ENCODE results near the gene DECR2. TPM values are rescaled to one million over a fixed set of nuclear protein-coding genes. Genes with fewer than 3 reads are reported as not detected.

DECR2 gene
- total and polyA plus RNA-seq, 2 donors from 2014 or later, result 23.8 to 58.9 TPM

- no peaks in the 10 kb centered on the region for H3K9me3 ChIP-seq (ENCODE audit: control insufficient read depth in 2 of 3, insufficient read depth in 1 of 3, low read length in 3 of 3)
- H3K4me3 ChIP-seq (ENCODE audit: low read length in 3 of 3), result no peak overlapping the region
- TF ChIP-seq, protein P1, sequence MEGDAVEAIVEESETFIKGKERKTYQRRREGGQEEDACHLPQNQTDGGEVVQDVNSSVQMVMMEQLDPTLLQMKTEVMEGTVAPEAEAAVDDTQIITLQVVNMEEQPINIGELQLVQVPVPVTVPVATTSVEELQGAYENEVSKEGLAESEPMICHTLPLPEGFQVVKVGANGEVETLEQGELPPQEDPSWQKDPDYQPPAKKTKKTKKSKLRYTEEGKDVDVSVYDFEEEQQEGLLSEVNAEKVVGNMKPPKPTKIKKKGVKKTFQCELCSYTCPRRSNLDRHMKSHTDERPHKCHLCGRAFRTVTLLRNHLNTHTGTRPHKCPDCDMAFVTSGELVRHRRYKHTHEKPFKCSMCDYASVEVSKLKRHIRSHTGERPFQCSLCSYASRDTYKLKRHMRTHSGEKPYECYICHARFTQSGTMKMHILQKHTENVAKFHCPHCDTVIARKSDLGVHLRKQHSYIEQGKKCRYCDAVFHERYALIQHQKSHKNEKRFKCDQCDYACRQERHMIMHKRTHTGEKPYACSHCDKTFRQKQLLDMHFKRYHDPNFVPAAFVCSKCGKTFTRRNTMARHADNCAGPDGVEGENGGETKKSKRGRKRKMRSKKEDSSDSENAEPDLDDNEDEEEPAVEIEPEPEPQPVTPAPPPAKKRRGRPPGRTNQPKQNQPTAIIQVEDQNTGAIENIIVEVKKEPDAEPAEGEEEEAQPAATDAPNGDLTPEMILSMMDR (IDR thresholded peaks at IDR 0.05; ENCODE audit: borderline replicate concordance, extremely low read depth, insufficient read depth), result no peak
- H3K4me1 ChIP-seq (ENCODE audit: control insufficient read depth in 2 of 3, insufficient read depth in 2 of 3, low read depth in 1 of 3, low read length in 3 of 3), result peaks cover 0 to 13% (median 4%) of the 10 kb centered on the region in 3 donors
- peaks cover 0 to 3% (median 0%) of the 10 kb centered on the region in 3 donors for H3K36me3 ChIP-seq (ENCODE audit: control insufficient read depth in 2 of 3, insufficient read depth in 3 of 3, low read length in 3 of 3)
- H3K27me3 ChIP-seq (ENCODE audit: control insufficient read depth, insufficient read depth, low read length), result no peaks in the 10 kb centered on the region
- no peak overlapping the region for H3K27ac ChIP-seq (ENCODE audit: low read depth in 2 of 2, low read length in 2 of 2)
- H3K9ac ChIP-seq (ENCODE audit: low read length in 3 of 3), result peak overlapping the region in 1 of 3 donors; percentile 34
- DNase-seq (peak in 3 of 5 donors; percentile 62 to 74 (median 65)), FAIRE-seq (no peak)
- intact Hi-C loops (cut with DNase I), result no loop called here
These were observed 49.3 kb downstream of the DECR2 start for GRCh38 chr16:450785-451512.

DNA sequence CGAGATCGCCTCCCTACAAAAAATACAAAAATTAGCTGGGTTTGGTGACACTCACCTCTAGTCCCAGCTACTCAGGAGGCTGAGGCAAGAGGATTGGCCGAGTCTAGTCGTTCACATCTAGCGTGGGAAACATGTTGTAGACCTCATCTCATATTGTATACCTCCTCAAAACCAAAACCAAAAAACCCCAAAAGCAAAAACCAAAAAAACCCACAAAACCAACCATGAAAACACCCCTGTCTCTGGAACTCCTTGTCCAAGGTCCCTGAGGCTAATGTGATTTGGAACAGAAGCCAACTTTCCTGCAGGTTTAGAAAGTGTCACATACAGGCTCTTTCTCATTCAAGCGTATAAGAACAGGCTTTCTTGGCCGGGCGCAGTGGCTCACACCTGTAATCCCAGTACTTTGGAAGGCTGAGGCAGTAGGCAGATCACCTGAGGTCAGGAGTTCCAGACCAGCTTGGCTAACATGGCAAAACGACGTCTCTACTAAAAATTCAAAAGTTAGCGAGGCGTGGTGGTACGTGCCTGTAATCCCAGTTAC, 52.8 kb downstream of the DECR2 start:
- TF ChIP-seq, protein P1 (IDR thresholded peaks at IDR 0.05; ENCODE audit: borderline replicate concordance, extremely low read depth, insufficient read depth), result no peak
- no peaks in the 10 kb centered on the region for H3K27me3 ChIP-seq (ENCODE audit: control insufficient read depth, insufficient read depth, low read length)
- FAIRE-seq (no peak), DNase-seq (peak in 1 of 5 donors; percentile 30)
- peaks cover 0 to 28% (median 20%) of the 10 kb centered on the region in 3 donors for H3K4me1 ChIP-seq (ENCODE audit: control insufficient read depth in 2 of 3, insufficient read depth in 2 of 3, low read depth in 1 of 3, low read length in 3 of 3)
- no peak overlapping the region for H3K9ac ChIP-seq (ENCODE audit: low read length in 3 of 3)
- no peak overlapping the region for H3K4me3 ChIP-seq (ENCODE audit: low read length in 3 of 3)
- intact Hi-C loops (cut with DNase I), result no loop called here
- H3K9me3 ChIP-seq (ENCODE audit: control insufficient read depth in 2 of 3, insufficient read depth in 1 of 3, low read length in 3 of 3), result no peaks in the 10 kb centered on the region
- H3K36me3 ChIP-seq (ENCODE audit: control insufficient read depth in 2 of 3, insufficient read depth in 3 of 3, low read length in 3 of 3), result peaks cover 0 to 3% (median 0%) of the 10 kb centered on the region in 3 donors
- peak overlapping the region in 1 of 2 donors; percentile 57 for H3K27ac ChIP-seq (ENCODE audit: low read depth in 2 of 2, low read length in 2 of 2)

GRCh38 chr16:455453-455852, 53.8 kb downstream of the DECR2 start:
- Histone ChIP-seq H3K27ac (ENCODE audit: low read depth in 2 of 2, low read length in 2 of 2) (peak overlapping the region; percentile 32 to 41), H3K9ac (ENCODE audit: low read length in 3 of 3) (no peak overlapping the region), H3K4me1 (ENCODE audit: control insufficient read depth in 2 of 3, insufficient read depth in 2 of 3, low read depth in 1 of 3, low read length in 3 of 3) (peaks cover 0 to 25% (median 20%) of the 10 kb centered on the region in 3 donors), H3K36me3 (ENCODE audit: control insufficient read depth in 2 of 3, insufficient read depth in 3 of 3, low read length in 3 of 3) (peaks cover 0 to 3% (median 0%) of the 10 kb centered on the region in 3 donors), H3K27me3 (ENCODE audit: control insufficient read depth, insufficient read depth, low read length) (no peaks in the 10 kb centered on the region), H3K9me3 (ENCODE audit: control insufficient read depth in 2 of 3, insufficient read depth in 1 of 3, low read length in 3 of 3) (no peaks in the 10 kb centered on the region), H3K4me3 (ENCODE audit: low read length in 3 of 3) (no peak overlapping the region)
- DNase-seq, result no peak
- intact Hi-C loops (cut with DNase I), result no loop called here
- TF ChIP-seq, protein P1 (IDR thresholded peaks at IDR 0.05; ENCODE audit: borderline replicate concordance, extremely low read depth, insufficient read depth), result no peak
- no peak for FAIRE-seq

All from kidney (tissue), 14 donors.